HAP-1 (cell line): ENCODE results near the gene SHC1.

Experiments used
- DNase-seq, 2 experiments: peaks; one replicate each; pipeline ENCODE4 v3.0.0-alpha.2; 2016 to 2020; ENCODE audit warnings: low spot score in 2 of 2
- H3K27me3 ChIP-seq: fragments of 250-450 bp; sonication (Bioruptor Pico); 2 replicates; pipeline ENCODE4 v1.5.1; 2020; ENCODE audit warnings: low read depth, mild to moderate bottlenecking, moderate library complexity
- H3K36me3 ChIP-seq: fragments of 250-450 bp; sonication (Bioruptor Pico); replicated peaks from 2 replicates; pipeline ENCODE4 v1.5.1; 2020; ENCODE audit warnings: mild to moderate bottlenecking
- H3K4me1 ChIP-seq: fragments of 250-450 bp; sonication (Bioruptor Pico); 2 replicates; pipeline ENCODE4 v1.5.1; 2020; ENCODE audit warnings: mild to moderate bottlenecking
- H3K4me3 ChIP-seq: fragments of 250-450 bp; sonication (Bioruptor Pico); 2 replicates; pipeline ENCODE4 v1.5.1; 2020; ENCODE audit warnings: mild to moderate bottlenecking, moderate library complexity
- H3K9me3 ChIP-seq: fragments of 250-450 bp; sonication (Bioruptor Pico); 2 replicates; pipeline ENCODE4 v1.5.1; 2020; ENCODE audit warnings: mild to moderate bottlenecking, moderate library complexity
- in situ Hi-C: fragments of 300-500 bp; cut with MboI; formaldehyde crosslinking; loops from 3 replicates; pipeline ENCODE4 v1.14.3; 2020; ENCODE audit warnings: low sequenced_read_pairs, inconsistent platforms, mixed read lengths

The SHC1 gene

DNA sequence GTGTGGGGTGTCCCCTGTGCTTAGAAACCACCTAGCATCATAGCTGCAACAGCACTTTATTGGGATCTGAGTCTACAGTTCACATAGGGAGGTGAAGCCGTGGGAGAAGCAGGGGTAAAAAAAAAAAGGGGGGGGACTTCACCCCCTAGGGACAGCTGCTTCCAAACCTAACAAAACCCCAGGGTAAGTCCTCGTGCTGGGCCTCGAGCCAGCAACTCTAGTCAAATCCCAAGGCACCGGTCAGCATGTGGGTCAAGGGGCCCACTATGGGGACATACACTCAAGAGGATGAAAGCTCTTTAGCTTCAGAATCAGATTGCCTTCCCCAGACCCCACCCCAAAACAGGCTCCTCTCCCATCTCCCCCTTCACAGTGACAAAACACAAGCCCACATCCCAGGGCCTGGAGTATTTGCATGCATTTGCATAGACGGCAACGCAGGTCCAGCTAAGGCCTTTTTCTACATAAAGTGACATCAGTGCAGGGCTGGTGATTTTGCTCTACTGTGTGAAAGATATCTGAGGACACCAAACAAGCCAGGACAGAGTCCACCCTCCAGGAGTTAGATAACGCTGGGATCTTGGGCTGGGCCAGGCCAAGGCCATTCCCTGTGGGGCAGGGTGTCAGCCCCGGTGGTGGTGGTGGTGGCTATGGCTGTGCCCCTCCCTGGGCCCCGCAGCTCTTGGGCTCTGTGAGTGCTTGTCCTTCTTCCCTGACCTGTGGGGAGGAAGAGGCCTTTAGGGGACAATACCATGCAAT is 26.0 kb downstream of the SHC1 start:
- no peaks in the 10 kb centered on the region for H3K27me3 ChIP-seq
- in situ Hi-C loops: no loop called here
- H3K36me3 ChIP-seq: no peaks in the 10 kb centered on the region
- H3K4me3 ChIP-seq: no peak overlapping the region
- DNase-seq: no peak
- H3K4me1 ChIP-seq: peaks cover 19% of the 10 kb centered on the region
- no peaks in the 10 kb centered on the region for H3K9me3 ChIP-seq

DNA sequence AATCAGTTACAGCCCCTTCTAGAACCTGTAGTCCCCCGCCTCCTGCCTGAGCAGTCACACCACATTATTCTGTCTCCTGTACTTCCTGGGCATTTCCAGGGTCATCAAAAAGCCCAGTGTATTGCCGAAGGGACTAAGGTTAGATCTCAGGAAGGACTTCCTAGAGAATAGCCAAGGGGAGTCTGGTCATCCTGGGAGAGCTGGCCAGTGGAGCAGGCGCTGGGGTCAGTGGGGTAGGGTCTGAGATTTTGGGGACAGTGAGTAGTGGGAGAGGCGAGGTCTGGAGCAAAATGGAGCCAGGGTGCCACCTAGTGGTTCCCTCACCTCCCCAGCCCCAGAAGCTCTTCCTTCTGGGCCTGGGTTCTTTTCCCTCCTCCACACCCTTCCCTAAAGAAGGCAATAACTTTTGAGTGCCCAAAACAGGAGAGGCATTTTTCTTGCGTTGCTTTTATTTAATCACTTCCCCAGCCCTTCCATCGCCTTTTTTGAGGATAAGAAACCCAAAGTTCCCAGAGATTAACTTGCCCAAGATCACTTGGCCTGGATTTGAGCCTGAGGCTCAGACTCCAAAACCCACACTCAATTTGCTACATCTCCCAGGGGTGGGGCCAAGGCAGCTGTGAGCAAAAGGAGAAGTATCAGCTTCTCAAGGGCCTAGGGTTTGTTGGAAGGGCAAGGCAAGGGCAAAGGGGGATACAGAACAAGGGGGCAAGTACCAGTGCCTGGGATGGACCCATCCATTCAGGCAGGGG is 26.7 kb downstream of the SHC1 start:
- in situ Hi-C loops: no loop called here
- H3K4me1 ChIP-seq: peaks cover 19% of the 10 kb centered on the region
- H3K9me3 ChIP-seq: no peaks in the 10 kb centered on the region
- no peak overlapping the region for H3K4me3 ChIP-seq
- no peaks in the 10 kb centered on the region for H3K27me3 ChIP-seq
- H3K36me3 ChIP-seq: no peaks in the 10 kb centered on the region
- DNase-seq: peak; percentile 58 to 75

DNA sequence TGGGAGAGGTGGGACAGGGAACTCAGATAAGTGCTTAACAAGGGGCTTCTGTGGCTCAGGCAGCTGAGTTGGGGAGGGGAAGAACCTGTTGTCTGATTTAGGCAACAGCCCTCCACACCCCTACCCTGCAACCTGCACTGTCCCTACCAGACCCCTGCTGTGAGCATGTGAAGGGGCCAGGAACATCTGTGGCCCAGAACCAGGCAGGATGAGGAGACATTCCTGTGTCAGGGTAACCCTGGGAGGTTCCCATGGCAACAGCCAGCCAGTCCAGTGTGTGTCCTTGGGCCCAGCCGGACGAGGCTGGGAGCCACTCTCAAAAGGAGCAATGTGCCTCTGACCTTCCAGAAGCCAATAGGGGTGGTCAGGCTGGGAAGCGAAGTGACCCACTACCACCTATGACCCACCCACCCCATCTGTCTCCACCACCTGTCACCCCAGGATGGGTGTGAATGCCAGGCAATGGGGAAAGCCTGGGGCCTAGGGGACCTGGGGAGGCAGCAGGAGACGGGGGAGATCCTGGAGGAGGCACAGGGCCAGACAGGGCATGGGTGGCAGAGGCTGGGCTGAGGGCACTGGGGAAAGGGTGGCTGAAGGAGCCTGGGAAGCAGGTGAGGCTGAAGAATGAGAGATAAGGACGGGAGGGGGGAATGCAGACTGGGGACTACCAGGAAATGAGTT is 29.1 kb downstream of the SHC1 start:
- in situ Hi-C loops: no loop called here
- H3K27me3 ChIP-seq: no peaks in the 10 kb centered on the region
- peak in 1 of 2 experiments; percentile 60 for DNase-seq
- H3K4me1 ChIP-seq: peaks cover 21% of the 10 kb centered on the region
- H3K36me3 ChIP-seq: no peaks in the 10 kb centered on the region
- no peak overlapping the region for H3K4me3 ChIP-seq
- no peaks in the 10 kb centered on the region for H3K9me3 ChIP-seq

DNA sequence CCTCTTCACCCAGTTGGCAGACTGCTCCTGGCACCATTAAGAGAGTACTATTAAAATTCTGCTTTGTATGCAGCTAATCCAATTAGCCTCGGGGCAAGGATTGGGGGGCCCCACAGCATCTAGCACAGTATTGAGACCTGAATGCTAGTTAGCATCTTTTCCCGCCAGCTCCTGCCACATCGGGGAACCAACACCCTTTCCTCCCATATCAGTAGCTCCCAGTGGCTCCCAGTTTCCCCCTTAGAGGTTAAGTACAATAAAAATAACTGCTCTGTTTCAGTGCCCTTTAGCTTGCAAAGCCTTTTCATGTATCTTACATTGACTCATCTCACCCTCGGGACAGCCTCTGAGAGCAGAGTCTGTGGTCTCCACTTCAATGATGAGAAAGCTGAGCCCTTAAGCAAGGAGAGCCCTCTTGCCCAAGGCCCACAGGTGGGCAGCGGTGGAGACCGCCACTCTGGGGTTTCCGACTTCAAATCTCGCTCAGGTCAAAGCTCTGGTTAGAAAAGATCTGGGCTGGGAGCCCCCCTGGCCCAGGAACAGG is 29.8 kb downstream of the SHC1 start:
- H3K4me1 ChIP-seq: peaks cover 28% of the 10 kb centered on the region
- DNase-seq: peak in 1 of 2 experiments; percentile 63
- H3K4me3 ChIP-seq: no peak overlapping the region
- H3K36me3 ChIP-seq: no peaks in the 10 kb centered on the region
- no peaks in the 10 kb centered on the region for H3K9me3 ChIP-seq
- in situ Hi-C loops: no loop called here
- H3K27me3 ChIP-seq: no peaks in the 10 kb centered on the region

DNA sequence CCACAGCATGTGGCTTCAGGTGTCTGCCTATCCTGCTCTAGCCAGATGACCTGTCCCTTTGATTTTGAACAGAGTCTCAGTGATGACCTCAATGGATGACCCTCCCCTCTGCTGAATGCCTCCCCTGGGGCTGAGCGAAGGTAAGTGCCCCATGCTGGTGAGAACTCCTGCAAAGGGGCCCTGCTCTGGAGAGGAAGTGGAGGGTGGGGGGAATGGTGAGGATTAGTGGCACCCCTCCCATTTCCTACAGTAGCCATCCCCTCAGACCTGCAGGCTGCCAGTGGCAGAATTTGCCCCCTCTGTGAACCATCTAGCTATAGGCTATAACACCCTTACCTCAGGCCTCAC is 30.4 kb downstream of the SHC1 start:
- H3K4me3 ChIP-seq: no peak overlapping the region
- no peaks in the 10 kb centered on the region for H3K27me3 ChIP-seq
- H3K4me1 ChIP-seq: peaks cover 29% of the 10 kb centered on the region
- in situ Hi-C loops: no loop called here
- H3K36me3 ChIP-seq: no peaks in the 10 kb centered on the region
- DNase-seq: no peak
- H3K9me3 ChIP-seq: no peaks in the 10 kb centered on the region

DNA sequence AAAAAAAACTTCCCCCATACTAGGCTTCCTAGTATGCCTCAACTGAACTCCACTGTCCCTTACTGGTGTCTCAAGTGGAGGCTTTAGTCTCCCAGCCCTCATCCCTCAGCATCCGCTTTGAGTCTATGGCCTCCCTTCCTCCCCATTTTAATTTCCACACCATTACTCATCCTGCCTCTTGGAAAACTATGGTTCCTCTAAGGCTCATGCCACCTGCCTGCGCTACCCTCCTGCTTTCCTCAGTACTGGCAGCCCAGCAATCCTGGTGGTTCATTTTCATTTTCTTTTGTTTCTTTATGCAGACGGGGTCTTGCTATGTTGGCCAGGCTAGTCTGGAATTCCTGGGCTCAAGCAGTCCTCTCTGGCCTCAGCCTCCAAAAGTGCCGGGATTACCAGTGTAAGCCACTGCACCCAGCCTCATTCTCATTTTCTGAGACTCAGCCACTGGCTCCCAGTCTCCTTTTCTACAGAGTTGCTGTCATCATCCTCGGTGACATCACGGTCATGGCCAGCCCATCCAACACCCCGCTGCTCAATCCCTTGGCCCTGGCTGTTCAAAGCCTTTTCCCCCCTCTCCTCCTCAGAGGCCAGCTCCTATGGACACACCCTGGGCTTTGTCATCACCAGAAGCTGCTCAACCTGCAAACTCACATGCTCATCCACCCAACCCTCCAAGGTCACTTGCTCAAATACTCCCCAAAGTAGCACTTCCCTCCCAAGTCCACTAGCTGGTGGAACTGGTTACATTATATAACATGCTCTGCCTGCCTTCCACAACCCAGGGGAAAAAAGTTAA is 31.7 kb downstream of the SHC1 start:
- H3K4me1 ChIP-seq: peaks cover 25% of the 10 kb centered on the region
- no peak overlapping the region for H3K4me3 ChIP-seq
- H3K36me3 ChIP-seq: no peaks in the 10 kb centered on the region
- no peaks in the 10 kb centered on the region for H3K27me3 ChIP-seq
- H3K9me3 ChIP-seq: no peaks in the 10 kb centered on the region
- DNase-seq: no peak
- in situ Hi-C loops: no loop called here

DNA sequence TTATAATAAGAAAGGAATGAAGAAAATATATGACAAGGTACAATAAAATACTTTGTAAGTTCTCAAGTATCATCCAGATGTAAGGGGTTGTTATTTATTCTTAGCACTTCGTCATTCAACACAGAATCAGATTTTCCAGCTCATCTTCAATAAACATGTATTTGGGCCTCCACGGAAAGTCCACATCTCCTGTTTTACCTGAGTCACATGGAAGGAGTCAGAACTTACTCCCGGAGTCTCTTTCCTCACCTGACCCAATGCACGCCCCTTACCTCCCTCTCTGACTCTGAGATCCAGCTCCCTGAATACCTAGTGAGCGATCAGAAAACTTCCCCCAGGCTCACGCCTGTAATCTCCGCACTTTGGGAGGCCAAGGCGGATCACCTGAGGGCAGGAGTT is 32.6 kb downstream of the SHC1 start:
- Histone ChIP-seq H3K4me1 (peaks cover 20% of the 10 kb centered on the region), H3K36me3 (no peaks in the 10 kb centered on the region), H3K4me3 (no peak overlapping the region), H3K27me3 (no peaks in the 10 kb centered on the region), H3K9me3 (no peaks in the 10 kb centered on the region)
- no peak for DNase-seq
- in situ Hi-C loops: no loop called here

DNA sequence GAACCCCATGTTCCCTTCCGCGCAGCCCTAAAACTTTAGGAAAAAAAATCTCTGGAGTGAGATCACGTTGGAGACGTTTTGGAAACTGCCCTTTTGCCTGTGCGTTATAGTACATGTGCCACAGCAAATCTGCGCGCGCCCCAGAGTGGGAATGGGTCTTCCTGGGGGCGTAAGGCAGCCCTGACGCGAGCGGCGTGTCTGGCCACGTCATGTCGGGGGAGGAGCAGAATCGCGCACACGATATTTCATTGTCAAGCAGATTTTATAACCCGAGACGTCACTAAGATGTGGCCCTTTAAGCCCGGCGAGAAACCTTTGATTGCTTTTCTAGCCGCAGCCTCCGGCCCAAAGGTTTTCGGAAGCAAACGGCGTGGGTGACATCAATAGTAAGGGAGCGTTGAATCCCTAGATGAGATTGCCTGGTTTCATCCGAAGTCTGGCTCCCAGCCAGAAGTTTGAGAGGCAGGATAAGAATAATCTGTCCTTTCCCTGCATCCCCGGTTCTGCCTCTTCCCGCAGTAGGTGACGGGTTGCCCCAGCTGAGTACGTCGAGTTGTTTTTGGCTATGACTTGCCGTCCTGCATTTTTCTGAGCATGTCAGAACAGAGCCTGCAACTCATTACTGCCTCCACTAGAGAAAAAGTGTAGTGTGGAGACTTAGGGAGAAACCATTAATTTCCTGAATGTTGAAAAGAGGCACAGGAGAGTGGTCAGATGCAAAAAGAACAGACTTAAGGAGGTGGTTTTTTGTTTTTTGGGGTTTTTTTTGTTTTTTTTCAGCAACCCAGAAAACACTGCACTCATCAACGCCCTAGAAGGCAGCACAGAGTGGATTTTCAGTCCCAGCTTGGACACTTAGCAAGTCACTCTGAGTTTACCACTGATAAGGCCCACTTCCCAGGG is 33.2 kb downstream of the SHC1 start:
- Histone ChIP-seq H3K36me3 (no peaks in the 10 kb centered on the region), H3K4me3 (peak overlapping the region; percentile 60), H3K4me1 (peaks cover 20% of the 10 kb centered on the region), H3K27me3 (no peaks in the 10 kb centered on the region), H3K9me3 (no peaks in the 10 kb centered on the region)
- DNase-seq: peak; percentile 79 to 90
- in situ Hi-C loops: no loop called here

DNA sequence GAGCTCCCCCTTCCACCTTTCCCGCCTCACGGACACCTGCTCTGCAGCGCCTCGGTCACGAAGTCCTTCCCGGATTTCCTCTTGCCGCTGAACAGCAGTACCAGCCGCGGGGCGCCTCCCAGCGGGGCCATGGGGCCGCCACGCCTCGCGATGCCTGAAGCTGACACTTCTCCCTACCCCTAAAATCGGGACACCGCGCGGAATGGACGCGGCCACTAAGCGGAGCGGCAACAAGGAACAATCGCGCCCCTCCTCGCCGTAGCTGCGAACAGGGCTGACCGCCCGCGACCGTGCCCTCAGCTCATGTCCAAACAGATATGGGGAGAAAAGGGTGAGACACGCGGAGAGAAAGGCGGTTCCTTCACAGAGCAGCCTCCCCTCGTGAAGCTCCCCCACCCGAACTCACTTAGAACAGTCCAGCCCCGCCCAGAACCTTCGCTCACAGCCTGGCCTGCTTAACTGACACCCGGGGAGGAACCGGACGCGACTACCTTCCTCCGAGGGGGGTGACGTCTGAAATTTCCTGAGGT is 33.9 kb downstream of the SHC1 start, which contains the start of gene PMVK:
TSS of gene PMVK (minus strand) at position 165 of the 530 bp plus-strand sequence. CDS start at position 131, 34 bp downstream.
- in situ Hi-C loops: no loop called here
- DNase-seq: peak; percentile 87 to 97

DNA sequence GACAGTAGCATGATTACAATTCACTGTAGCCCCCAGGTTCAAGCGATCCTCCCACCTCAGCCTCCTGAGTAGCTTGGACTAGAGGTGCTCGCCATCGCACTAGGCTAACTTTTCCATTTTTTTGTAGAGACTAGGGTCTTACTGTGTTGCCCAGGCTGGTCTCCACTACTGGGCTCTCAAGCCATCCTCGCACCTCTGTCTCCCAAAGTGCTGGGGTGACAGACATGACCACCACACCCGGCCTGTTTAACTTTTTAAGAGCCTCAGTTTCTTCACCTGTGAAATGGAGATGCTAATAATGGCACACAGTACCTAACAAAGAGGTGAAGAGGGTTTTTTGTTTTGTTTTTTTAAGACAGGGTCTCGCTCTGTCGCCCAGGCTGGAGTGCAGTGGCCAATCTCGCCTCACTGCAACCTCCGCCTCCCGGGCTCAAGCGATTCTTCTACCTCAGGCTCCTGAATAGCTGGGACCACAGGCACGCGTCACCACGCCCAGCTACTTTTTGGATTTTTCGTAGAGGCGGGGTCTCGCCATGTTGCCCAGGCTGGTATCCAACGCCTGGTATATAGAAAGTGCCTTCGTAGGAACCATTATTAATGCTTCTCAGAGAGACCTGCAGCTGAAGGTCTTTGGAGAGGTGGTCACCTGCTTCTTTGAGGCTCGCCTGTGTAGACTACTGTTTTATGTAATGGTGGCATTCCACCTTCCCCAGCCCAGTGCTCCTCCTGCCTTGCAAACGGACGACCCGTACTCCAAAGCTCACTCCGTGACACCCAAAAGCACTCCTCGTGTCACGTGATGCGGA is 34.6 kb downstream of the SHC1 start:
- Histone ChIP-seq H3K4me1 (peaks cover 20% of the 10 kb centered on the region), H3K36me3 (no peaks in the 10 kb centered on the region), H3K4me3 (peak overlapping the region; percentile 60), H3K27me3 (no peaks in the 10 kb centered on the region), H3K9me3 (no peaks in the 10 kb centered on the region)
- no peak for DNase-seq
- in situ Hi-C loops: no loop called here

More for the DNA sequence above, 33.9 kb downstream of the SHC1 start, which contains the start of gene PMVK:
- Histone ChIP-seq H3K36me3 (no peaks in the 10 kb centered on the region), H3K27me3 (no peaks in the 10 kb centered on the region), H3K4me1 (peaks cover 20% of the 10 kb centered on the region), H3K9me3 (no peaks in the 10 kb centered on the region), H3K4me3 (peak within 1 kb of the TSS; percentile 60)

DNA sequence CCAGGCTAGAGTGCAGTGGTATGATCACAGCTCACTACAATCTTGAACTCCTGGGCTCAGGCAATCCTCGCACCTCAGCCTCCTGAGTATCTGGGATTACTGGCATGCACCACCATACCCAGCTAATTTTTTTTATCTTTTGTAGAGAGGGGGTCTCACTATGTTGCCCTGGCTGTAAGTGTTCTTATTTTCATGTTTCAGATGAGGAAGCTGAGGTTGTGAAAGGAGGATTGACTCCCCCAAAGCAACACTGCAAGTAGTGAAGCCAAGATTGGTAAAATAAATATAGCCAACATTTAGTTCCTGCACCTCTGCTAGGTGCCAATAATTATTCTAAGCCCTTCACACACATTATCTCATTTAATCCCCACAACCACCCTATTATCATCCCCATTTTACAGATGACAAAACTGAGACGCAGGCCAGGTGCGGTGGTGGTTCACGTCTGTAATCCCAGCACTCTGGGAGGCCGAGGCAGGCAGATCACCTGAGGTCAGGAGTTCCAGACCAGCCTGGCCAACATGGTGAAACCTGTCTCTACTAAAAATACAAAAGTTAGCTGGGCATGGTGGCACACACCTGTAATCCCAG is 36.1 kb downstream of the SHC1 start:
- no peak for DNase-seq
- in situ Hi-C loops: no loop called here
- Histone ChIP-seq H3K9me3 (no peaks in the 10 kb centered on the region), H3K36me3 (no peaks in the 10 kb centered on the region), H3K4me3 (no peak overlapping the region), H3K27me3 (no peaks in the 10 kb centered on the region), H3K4me1 (peaks cover 10% of the 10 kb centered on the region)
